Activated CD8-positive, alpha-beta memory T cell treated with anti-CD3 and anti-CD28 coated beads for 24 hours (primary cell): ENCODE data around the gene OSBPL3.
"Not testable (repeated sequence)": the region's sequence is repeated elsewhere in the genome, so short reads cannot be mapped to it uniquely, and the experiment has no call there.

Experiments used
- DNase-seq: peaks from one replicate; pipeline ENCODE4 v3.0.0-alpha.2; 2020

OSBPL3 gene

GRCh38 chr7:24917510-24918239 lies 62.3 kb downstream of the OSBPL3 start:
- no peak for DNase-seq

- no peak for DNase-seq
Measured at GRCh38 chr7:24916463-24917040, 63.4 kb downstream of the OSBPL3 start.

- DNase-seq, result no peak
Measured at GRCh38 chr7:24914465-24914859, 65.5 kb downstream of the OSBPL3 start.

- DNase-seq, result no peak
Measured at GRCh38 chr7:24913801-24914464, 66.0 kb downstream of the OSBPL3 start.

- no peak for DNase-seq
Measured at GRCh38 chr7:24912874-24913514, 67.0 kb downstream of the OSBPL3 start.

GRCh38 chr7:24912424-24912823 lies 67.6 kb downstream of the OSBPL3 start:
- no peak for DNase-seq

GRCh38 chr7:24911213-24911603 lies 68.8 kb downstream of the OSBPL3 start:
- DNase-seq, result no peak

- no peak for DNase-seq
Measured at GRCh38 chr7:24910551-24911212, 69.3 kb downstream of the OSBPL3 start.

GRCh38 chr7:24908727-24909126 lies 71.3 kb downstream of the OSBPL3 start:
- DNase-seq, result no peak

GRCh38 chr7:24908166-24908565 lies 71.8 kb downstream of the OSBPL3 start:
- DNase-seq, result no peak

- DNase-seq, result peak; percentile 75
Measured at GRCh38 chr7:24907311-24907886, 72.6 kb downstream of the OSBPL3 start.

- DNase-seq, result no peak
Measured at GRCh38 chr7:24905996-24906770, 73.8 kb downstream of the OSBPL3 start.

- not testable (repeated sequence) for DNase-seq
Measured at GRCh38 chr7:24903992-24904391, 76.0 kb downstream of the OSBPL3 start.

- DNase-seq, result no peak
Measured at GRCh38 chr7:24903559-24903958, 76.4 kb downstream of the OSBPL3 start.

GRCh38 chr7:24902931-24903330 lies 77.0 kb downstream of the OSBPL3 start:
- DNase-seq, result no peak

- no peak for DNase-seq
Measured at GRCh38 chr7:24902276-24902675, 77.7 kb downstream of the OSBPL3 start.

- DNase-seq, result no peak
Measured at GRCh38 chr7:24899905-24900304, 80.1 kb downstream of the OSBPL3 start.

GRCh38 chr7:24899161-24899560 lies 80.8 kb downstream of the OSBPL3 start:
- DNase-seq, result no peak

- no peak for DNase-seq
Measured at GRCh38 chr7:24898691-24899090, 81.3 kb downstream of the OSBPL3 start.

- no peak for DNase-seq
Measured at GRCh38 chr7:24896031-24896501, 83.9 kb downstream of the OSBPL3 start.

GRCh38 chr7:24894429-24895221 lies 85.4 kb downstream of the OSBPL3 start:
- no peak for DNase-seq
